Thoracic aorta (tissue), 2 donors: ENCODE results near the gene CREB1. TPM values are rescaled to one million over a fixed set of nuclear protein-coding genes. Genes with fewer than 3 reads are reported as not detected.

ENCODE experiments used
- ATAC-seq: fragments of 150-250 bp; one replicate; pipeline ENCODE4 v1.8.0; 2017; ENCODE audit warnings: low read depth; ENCODE audit not compliant: insufficient number of reproducible peaks, low FRiP score
- DNase-seq: peaks from one replicate; pipeline ENCODE4 v3.0.0-alpha.2; 2020; ENCODE audit warnings: low spot score
- H3K27ac ChIP-seq, 2 donors: fragments of 200-600 bp; sonication (generic); 1 replicate in 1 of 2; 2 replicates in 1 of 2; pipeline ENCODE4 v1.5.1; 2016; ENCODE audit warnings: mild to moderate bottlenecking in 2 of 2, moderate library complexity in 2 of 2
- H3K27me3 ChIP-seq: fragments of 200-600 bp; sonication (generic); replicated peaks from 2 replicates; pipeline ENCODE4 v1.6.0; 2016; ENCODE audit warnings: mild to moderate bottlenecking; ENCODE audit not compliant: insufficient read depth
- H3K36me3 ChIP-seq: fragments of 200-600 bp; sonication (generic); one replicate; pipeline ENCODE4 v1.5.1; 2016
- H3K4me1 ChIP-seq, 2 donors: fragments of 200-600 bp; sonication (generic); 1 replicate in 1 of 2; 2 replicates in 1 of 2; pipeline versions ENCODE4 v1.5.1 to v1.6.0; 2016; ENCODE audit warnings: low read depth in 2 of 2, mild to moderate bottlenecking in 1 of 2; ENCODE audit not compliant: control insufficient read depth in 1 of 2
- H3K4me3 ChIP-seq: fragments of 200-600 bp; sonication (generic); 2 replicates; pipeline ENCODE4 v1.5.1; 2016; ENCODE audit warnings: mild to moderate bottlenecking
- H3K9me3 ChIP-seq: fragments of 200-600 bp; sonication (generic); 2 replicates; pipeline ENCODE4 v1.5.1; 2016
- CTCF ChIP-seq: fragments of 200-600 bp; sonication (generic); IDR thresholded peaks from one replicate; pipeline ENCODE4 v1.5.1; 2019; ENCODE audit warnings: antibody characterized with exemption
- total RNA-seq, 2 donors: library from RNA; depleted of rRNA; stranded (reverse); fragments of >200 nt; gene quantifications; one replicate each; pipeline versions ENCODE4 v1.1.0 to v1.2.3, GENCODE V29; 2016

The CREB1 gene
- total RNA-seq: 10 to 100 TPM; 37.1 to 49.0 TPM

GRCh38 chr2:207529330-207530159, at the start of gene CREB1:
Gene CREB1, plus strand, starts transcription at chr2:207529962. Its CDS starts 25,674 bp downstream, at chr2:207555636.
- Histone ChIP-seq H3K36me3 (no peaks in the 10 kb centered on the region), H3K9me3 (no peaks in the 10 kb centered on the region), H3K27me3 (no peaks in the 10 kb centered on the region), H3K4me3 (peak within 1 kb of the TSS; percentile 98), H3K4me1 (peaks cover 23 to 40% of the 10 kb centered on the region in 2 donors), H3K27ac (peak within 1 kb of the TSS; percentile 96 to 99)
- no peak for TF ChIP-seq CTCF
- DNase-seq (peak; percentile 97), ATAC-seq (peak; percentile 85)

GRCh38 chr2:207480521-207481040, 49.2 kb upstream of the CREB1 start:
- no peak for DNase-seq
- peaks cover 12 to 38% of the 10 kb centered on the region in 2 donors for H3K4me1 ChIP-seq
- H3K4me3 ChIP-seq: no peak overlapping the region
- no peak for TF ChIP-seq CTCF
- no peak overlapping the region for H3K27ac ChIP-seq
- no peaks in the 10 kb centered on the region for H3K9me3 ChIP-seq
- no peaks in the 10 kb centered on the region for H3K27me3 ChIP-seq
- no peaks in the 10 kb centered on the region for H3K36me3 ChIP-seq
- ATAC-seq: no peak

- peak overlapping the region; percentile 16 for H3K4me3 ChIP-seq
- no peak for DNase-seq
- peaks cover 12 to 38% of the 10 kb centered on the region in 2 donors for H3K4me1 ChIP-seq
- H3K9me3 ChIP-seq: no peaks in the 10 kb centered on the region
- no peak for ATAC-seq
- H3K36me3 ChIP-seq: no peaks in the 10 kb centered on the region
- H3K27me3 ChIP-seq: no peaks in the 10 kb centered on the region
- H3K27ac ChIP-seq: peak overlapping the region in 1 of 2 donors; percentile 34
- TF ChIP-seq CTCF: no peak
Measured at GRCh38 chr2:207481924-207482323, 47.8 kb upstream of the CREB1 start.

GRCh38 chr2:207482630-207483029, 47.1 kb upstream of the CREB1 start:
- Histone ChIP-seq H3K27me3 (no peaks in the 10 kb centered on the region), H3K4me1 (peaks cover 12 to 38% of the 10 kb centered on the region in 2 donors), H3K9me3 (no peaks in the 10 kb centered on the region), H3K4me3 (no peak overlapping the region), H3K36me3 (no peaks in the 10 kb centered on the region), H3K27ac (no peak overlapping the region)
- TF ChIP-seq CTCF: no peak
- DNase-seq (no peak), ATAC-seq (no peak)

- Histone ChIP-seq H3K4me3 (no peak overlapping the region), H3K9me3 (no peaks in the 10 kb centered on the region), H3K4me1 (peaks cover 12 to 38% of the 10 kb centered on the region in 2 donors), H3K27ac (peak overlapping the region in 1 of 2 donors; percentile 37), H3K27me3 (no peaks in the 10 kb centered on the region), H3K36me3 (no peaks in the 10 kb centered on the region)
- no peak for TF ChIP-seq CTCF
- ATAC-seq (no peak), DNase-seq (no peak)
Measured at GRCh38 chr2:207483066-207483465, 46.7 kb upstream of the CREB1 start.
